Natural killer cell (primary cell): ENCODE results near the gene SLC37A3. TPM values are rescaled to one million over a fixed set of nuclear protein-coding genes. Genes with fewer than 3 reads are reported as not detected.

ENCODE experiments used
- ATAC-seq, 3 donors: fragments of 150-1000 bp in 2 of 3; fragments of 200-7000 bp in 1 of 3; cut with Tn5 transposase; 1 replicate in 1 of 3; 2 replicates in 2 of 3; pipeline ENCODE4 v1.10.0; 2021; ENCODE audit warnings: mild to moderate bottlenecking in 2 of 3, moderate library complexity in 2 of 3
- DNase-seq, 2 donors: peaks; one replicate each; pipeline versions ENCODE4 v3.0.0 to v3.0.0-alpha.2; 2013 to 2021; ENCODE audit warnings: mixed read lengths in 1 of 2
- H3K27ac ChIP-seq: one replicate; pipeline ENCODE4 v1.5.1; 2013; ENCODE audit warnings: mild to moderate bottlenecking, low read length
- H3K27me3 ChIP-seq: one replicate; pipeline ENCODE4 v1.6.1; 2013; ENCODE audit warnings: low read length; ENCODE audit not compliant: control insufficient read depth, insufficient read depth
- H3K36me3 ChIP-seq: one replicate; pipeline ENCODE4 v1.6.1; 2013; ENCODE audit warnings: low read length; ENCODE audit not compliant: control insufficient read depth, insufficient read depth
- H3K4me1 ChIP-seq: one replicate; pipeline ENCODE4 v1.6.1; 2013; ENCODE audit warnings: low read length; ENCODE audit not compliant: control insufficient read depth, insufficient read depth
- H3K4me3 ChIP-seq: one replicate; pipeline ENCODE4 v1.5.1; 2013; ENCODE audit warnings: low read length
- H3K9me3 ChIP-seq: one replicate; pipeline ENCODE4 v1.6.1; 2013; ENCODE audit warnings: low read length; ENCODE audit not compliant: control insufficient read depth, insufficient read depth
- H3K27ac Mint-ChIP-seq, 2 donors: one replicate each; pipeline ENCODE4 v1.8.0; 2022; ENCODE audit warnings: mild to moderate bottlenecking in 2 of 2, mixed read lengths in 2 of 2, moderate library complexity in 1 of 2
- H3K27me3 Mint-ChIP-seq, 2 donors: one replicate each; pipeline ENCODE4 v1.8.0; 2022; ENCODE audit warnings: low read depth in 2 of 2, mixed read lengths in 2 of 2
- H3K36me3 Mint-ChIP-seq: one replicate; pipeline ENCODE4 v1.8.0; 2022; ENCODE audit warnings: mixed read lengths
- H3K4me1 Mint-ChIP-seq, 2 donors: one replicate each; pipeline ENCODE4 v1.8.0; 2022; ENCODE audit warnings: mixed read lengths in 2 of 2
- H3K4me3 Mint-ChIP-seq: one replicate; pipeline ENCODE4 v1.8.0; 2022; ENCODE audit warnings: mild to moderate bottlenecking, moderate library complexity, mixed read lengths
- H3K9me3 Mint-ChIP-seq, 2 donors: one replicate each; pipeline ENCODE4 v1.8.0; 2022; ENCODE audit warnings: mixed read lengths in 2 of 2
- CTCF ChIP-seq: fragments of 200-600 bp; IDR thresholded peaks from one replicate; pipeline ENCODE4 v1.8.0; 2022; ENCODE audit warnings: antibody characterized with exemption
- WGBS: methylation state at CpG from one replicate; pipeline ENCODE4 v1.1.7; 2013; ENCODE audit warnings: missing lambda C conversion rate; ENCODE audit not compliant: insufficient coverage; 5-methylcytosine and 5-hydroxymethylcytosine counted together
- intact Hi-C: fragments of 100-400 bp; cut with micrococcal nuclease; formaldehyde crosslinking; loops from one replicate; pipeline ENCODE4 v1.14.2; 2022
- total RNA-seq, 4 donors: library from RNA; stranded (reverse); fragments of 120-200 nt in 1 of 4; gene quantifications; one replicate each; pipeline versions ENCODE4 v1.2.3 to v1.2.4, GENCODE V29; 2013 to 2022

SLC37A3 gene
- total RNA-seq, 3 donors from 2014 or later (not counting 1 experiment from before 2014, with no cell fraction given): 19.1 to 26.4 (median 24.5) TPM

GRCh38 chr7:140441519-140441918 is 43.2 kb upstream of the SLC37A3 start:
- WGBS: 71% methylated on average over 1 of the region's 2 CpGs
- Histone ChIP-seq H3K36me3 (no peaks in the 10 kb centered on the region), H3K27me3 (no peaks in the 10 kb centered on the region), H3K4me1 (no peaks in the 10 kb centered on the region), H3K9me3 (no peaks in the 10 kb centered on the region), H3K4me3 (no peak overlapping the region), H3K27ac (no peak overlapping the region)
- no peak overlapping the region for H3K27ac Mint-ChIP-seq
- intact Hi-C loops: no loop called here
- no peak for ATAC-seq
- TF ChIP-seq CTCF: no peak
- no peak overlapping the region for H3K4me3 Mint-ChIP-seq
- no peaks in the 10 kb centered on the region for H3K36me3 Mint-ChIP-seq
- DNase-seq: no peak
- H3K9me3 Mint-ChIP-seq: no peaks in the 10 kb centered on the region
- no peaks in the 10 kb centered on the region for H3K27me3 Mint-ChIP-seq
- H3K4me1 Mint-ChIP-seq: peaks cover 0 to under 1% of the 10 kb centered on the region in 2 donors

- TF ChIP-seq CTCF: no peak
- WGBS: 92% methylated on average over 3 of the region's 3 CpGs
- Mint-ChIP-seq H3K36me3 (no peaks in the 10 kb centered on the region), H3K27ac (no peak overlapping the region), H3K4me3 (no peak overlapping the region), H3K4me1 (no peaks in the 10 kb centered on the region), H3K27me3 (no peaks in the 10 kb centered on the region), H3K9me3 (no peaks in the 10 kb centered on the region)
- ATAC-seq: no peak
- Histone ChIP-seq H3K36me3 (no peaks in the 10 kb centered on the region), H3K27ac (no peak overlapping the region), H3K27me3 (no peaks in the 10 kb centered on the region), H3K4me3 (no peak overlapping the region), H3K4me1 (no peaks in the 10 kb centered on the region), H3K9me3 (no peaks in the 10 kb centered on the region)
- no peak for DNase-seq
- intact Hi-C loops: no loop called here
These were observed 42.3 kb upstream of the SLC37A3 start for GRCh38 chr7:140440593-140440992.

- H3K9me3 ChIP-seq: no peaks in the 10 kb centered on the region
- no peak overlapping the region for H3K4me3 Mint-ChIP-seq
- no peaks in the 10 kb centered on the region for H3K36me3 Mint-ChIP-seq
- no peaks in the 10 kb centered on the region for H3K36me3 ChIP-seq
- 83% methylated on average over 3 of the region's 3 CpGs for WGBS
- no peaks in the 10 kb centered on the region for H3K4me1 ChIP-seq
- no peak for TF ChIP-seq CTCF
- no peaks in the 10 kb centered on the region for H3K27me3 ChIP-seq
- H3K27ac Mint-ChIP-seq: no peak overlapping the region
- no peaks in the 10 kb centered on the region for H3K9me3 Mint-ChIP-seq
- no peak overlapping the region for H3K4me3 ChIP-seq
- H3K27me3 Mint-ChIP-seq: no peaks in the 10 kb centered on the region
- H3K27ac ChIP-seq: no peak overlapping the region
- intact Hi-C loops: no loop called here
- no peak for DNase-seq
- H3K4me1 Mint-ChIP-seq: no peaks in the 10 kb centered on the region
- no peak for ATAC-seq
These were observed 41.0 kb upstream of the SLC37A3 start for GRCh38 chr7:140439359-140439758.

- no peaks in the 10 kb centered on the region for H3K36me3 ChIP-seq
- H3K9me3 Mint-ChIP-seq: no peaks in the 10 kb centered on the region
- H3K36me3 Mint-ChIP-seq: no peaks in the 10 kb centered on the region
- H3K27ac Mint-ChIP-seq: no peak overlapping the region
- H3K9me3 ChIP-seq: no peaks in the 10 kb centered on the region
- no peaks in the 10 kb centered on the region for H3K27me3 Mint-ChIP-seq
- no peak for ATAC-seq
- intact Hi-C loops: no loop called here
- no peaks in the 10 kb centered on the region for H3K27me3 ChIP-seq
- no peak overlapping the region for H3K4me3 Mint-ChIP-seq
- 69% methylated on average over 51 of the region's 51 CpGs for WGBS
- no peak overlapping the region for H3K4me3 ChIP-seq
- no peak for TF ChIP-seq CTCF
- no peaks in the 10 kb centered on the region for H3K4me1 Mint-ChIP-seq
- no peak for DNase-seq
- no peak overlapping the region for H3K27ac ChIP-seq
- H3K4me1 ChIP-seq: no peaks in the 10 kb centered on the region
These were observed 37.0 kb upstream of the SLC37A3 start for GRCh38 chr7:140435252-140435895.
